Epidermal melanocyte (primary cell): ENCODE results near the gene MED23.
"Not testable (repeated sequence)": the region's sequence is repeated elsewhere in the genome, so short reads cannot be mapped to it uniquely, and the experiment has no call there.

Experiments used
- DNase-seq: peaks from one replicate; pipeline ENCODE4 v3.0.0; 2011; ENCODE audit warnings: low spot score; ENCODE audit not compliant: insufficient read length

MED23 gene

DNA sequence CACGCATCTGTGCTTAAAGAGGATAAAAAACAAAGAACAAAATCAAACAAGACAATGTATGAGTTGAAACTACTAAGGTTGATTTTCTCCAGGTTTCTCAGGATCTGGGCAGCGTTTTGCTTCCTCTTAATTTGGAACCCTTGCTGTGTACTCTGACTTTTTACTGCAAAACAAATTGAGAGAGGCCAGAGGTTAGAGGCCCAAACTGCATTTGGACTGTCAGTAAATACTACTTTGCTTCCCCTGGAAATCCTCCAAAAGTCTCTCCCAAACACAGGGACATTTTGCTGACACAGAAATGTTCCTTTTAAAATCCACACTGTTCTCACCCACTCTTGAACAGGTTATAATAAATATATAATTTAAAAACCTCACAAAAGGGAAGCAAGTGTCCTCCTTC lies 53.9 kb downstream of the MED23 start:
- DNase-seq, result no peak

DNA sequence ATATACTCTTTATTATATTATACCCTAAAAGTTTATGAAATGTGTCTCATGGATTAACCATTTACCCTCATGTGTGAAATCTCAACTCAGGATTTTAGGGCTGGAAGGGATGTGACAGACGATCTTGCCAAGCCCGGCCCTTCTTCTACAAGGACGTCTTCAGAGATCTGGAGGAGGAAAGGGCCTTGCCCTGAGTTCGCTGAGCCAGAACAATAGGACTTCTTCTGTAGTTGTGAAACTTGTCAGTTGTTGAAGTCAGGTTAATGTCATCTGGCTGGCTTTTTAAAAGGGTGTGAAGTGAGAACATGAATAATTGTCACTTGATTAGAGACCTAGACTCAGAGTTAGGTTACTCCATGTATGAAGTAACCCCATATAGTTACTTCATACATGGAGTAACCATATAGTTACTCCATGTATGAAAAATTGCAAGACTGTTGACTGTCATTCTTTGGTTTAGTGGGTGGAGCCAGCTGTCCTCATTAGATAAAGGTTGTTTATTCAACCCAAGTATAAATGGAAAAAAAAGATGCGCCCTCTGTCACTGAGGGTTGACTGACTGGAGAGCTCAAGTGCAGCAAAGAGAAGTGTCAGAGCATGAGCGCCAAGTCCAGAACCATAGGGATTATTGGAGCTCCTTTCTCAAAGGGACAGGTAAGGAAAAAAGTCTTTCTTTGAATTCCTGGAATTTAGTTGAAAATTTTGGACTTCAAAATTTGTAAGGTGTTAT lies 55.2 kb downstream of the MED23 start, which contains the start of gene ARG1:
TSS of gene ARG1 (plus strand) at position 541 of the 730 bp plus-strand sequence. CDS start at position 598, 57 bp downstream.
- DNase-seq, result no peak

DNA sequence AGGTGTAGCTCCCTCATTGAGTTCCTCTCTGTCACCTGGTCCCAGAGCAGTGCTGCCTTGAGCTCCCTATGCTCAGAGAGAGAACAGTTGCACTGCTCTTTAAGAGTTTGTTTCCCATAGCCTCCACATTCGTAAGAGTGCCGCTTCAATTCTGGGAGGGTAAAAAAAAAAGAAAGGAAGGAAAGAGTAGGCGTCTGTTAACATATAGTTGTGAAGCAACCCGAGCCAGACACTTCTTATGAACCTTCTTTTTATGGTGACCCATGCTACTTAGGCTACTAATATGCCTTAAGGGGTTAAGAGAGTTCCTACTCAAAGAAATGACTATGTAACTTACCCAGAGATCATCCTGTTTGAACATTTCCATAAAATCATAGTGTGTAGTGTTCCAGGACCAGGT lies 59.3 kb downstream of the MED23 start:
- DNase-seq, result no peak

DNA sequence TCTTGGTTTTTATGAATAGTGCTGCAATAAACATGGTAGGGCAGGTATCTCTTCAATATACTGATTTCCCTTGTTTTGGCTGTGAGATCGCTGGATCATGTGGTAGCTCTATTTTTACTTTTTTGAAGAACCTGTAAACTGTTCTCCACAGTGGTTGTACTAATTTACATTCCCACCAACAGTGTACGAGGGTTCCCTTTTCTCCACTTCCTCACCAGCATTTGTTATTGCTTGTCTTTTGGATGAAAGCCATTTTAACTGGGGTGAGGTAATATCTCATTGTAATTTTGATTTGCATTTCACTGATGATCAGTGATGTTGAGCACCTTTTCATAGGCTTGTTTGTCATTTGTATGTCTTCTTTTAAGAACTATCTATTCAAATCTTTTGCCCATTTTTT lies 63.0 kb downstream of the MED23 start:
- DNase-seq, result no peak

DNA sequence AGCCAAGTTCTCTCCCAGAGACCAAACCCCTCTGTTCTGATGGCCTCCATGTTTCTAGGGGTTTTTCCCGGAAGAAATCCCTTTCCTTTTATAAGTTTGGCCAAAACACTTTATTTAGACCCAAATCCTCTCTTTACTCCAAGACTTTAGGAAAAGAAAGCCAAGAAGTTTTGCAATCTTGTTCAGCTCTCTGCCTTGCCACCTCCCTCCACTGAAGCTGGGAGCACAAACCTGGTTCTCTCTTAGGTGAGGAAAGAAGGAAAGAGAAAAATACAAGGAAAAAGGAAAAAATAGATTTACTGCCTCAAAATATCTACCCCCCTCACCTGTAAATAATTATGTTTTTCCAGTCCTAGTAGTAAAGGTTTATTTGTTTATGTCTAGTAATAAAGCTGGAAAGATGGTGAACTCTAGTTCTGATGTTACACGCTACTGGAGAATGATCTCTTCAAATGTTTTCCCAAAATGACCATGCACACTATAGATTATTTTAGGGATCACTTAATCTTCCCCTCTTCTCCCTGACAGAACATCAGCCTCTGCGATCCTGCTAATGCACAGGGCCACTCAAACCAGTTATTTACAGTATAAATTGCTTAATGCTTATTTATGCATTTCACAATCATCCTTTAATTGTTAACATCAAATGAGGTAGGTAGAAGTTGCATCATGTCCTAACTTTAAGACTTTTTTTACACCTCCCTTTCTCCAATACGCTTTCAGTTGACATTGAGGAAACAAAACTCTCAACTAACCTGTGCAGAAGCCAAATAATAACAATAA lies 65.9 kb downstream of the MED23 start:
- DNase-seq, result no peak

DNA sequence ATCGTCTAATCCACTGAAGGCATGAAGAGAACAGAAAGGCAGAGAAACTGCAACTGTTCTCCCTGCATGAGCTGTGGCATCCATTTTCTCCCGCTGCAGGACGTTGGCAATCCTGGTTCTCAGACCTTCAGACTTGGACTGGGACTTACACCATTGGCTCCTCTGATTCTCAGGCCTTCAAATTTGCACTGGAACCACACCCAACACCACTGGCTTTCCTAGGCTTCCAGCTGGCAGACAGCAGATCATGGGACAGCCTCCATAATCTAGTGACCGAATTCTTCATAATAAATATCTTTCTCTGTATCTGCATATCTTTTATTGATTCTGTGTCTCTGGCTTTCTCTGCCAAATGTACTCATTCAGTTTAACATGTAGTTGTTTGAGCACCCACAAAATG lies 69.1 kb downstream of the MED23 start:
- DNase-seq, result no peak

DNA sequence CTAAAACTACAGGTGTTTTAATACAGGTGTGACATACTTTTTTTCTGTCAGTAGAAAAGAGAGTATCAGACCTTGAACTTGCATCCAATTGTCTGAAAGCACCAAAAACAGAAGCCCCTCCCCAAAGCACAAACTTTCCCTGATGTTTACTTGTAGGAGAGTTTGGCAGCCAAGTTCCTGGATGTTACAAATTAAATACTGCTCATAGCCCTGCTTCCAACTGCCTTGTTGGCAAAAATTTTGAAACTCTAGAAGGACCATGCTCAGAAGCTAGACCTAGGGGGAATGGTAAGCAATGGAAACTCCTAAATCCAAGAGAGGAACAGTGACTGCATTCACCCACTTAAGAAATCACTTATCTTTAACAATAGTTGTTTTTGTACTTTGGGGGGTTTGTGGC lies 72.0 kb downstream of the MED23 start:
- no peak for DNase-seq

DNA sequence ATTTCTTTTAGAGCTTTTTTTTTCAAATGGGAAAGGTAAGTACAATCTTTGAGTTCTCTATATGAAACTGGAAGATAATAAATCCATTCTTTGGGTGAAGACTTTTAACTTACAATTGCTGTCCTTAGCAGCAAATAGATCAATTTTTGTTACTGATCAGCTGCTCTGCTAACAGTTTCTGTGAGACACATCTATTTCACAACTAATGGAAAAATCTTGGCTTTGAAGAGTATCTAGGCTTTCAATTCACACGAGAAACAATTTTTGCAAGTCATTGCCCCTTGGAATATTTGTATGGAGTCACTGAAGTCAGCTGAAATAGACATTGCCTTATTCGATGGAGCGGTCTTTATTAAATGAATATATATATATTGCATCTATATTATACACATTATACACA lies 75.5 kb downstream of the MED23 start:
- no peak for DNase-seq

DNA sequence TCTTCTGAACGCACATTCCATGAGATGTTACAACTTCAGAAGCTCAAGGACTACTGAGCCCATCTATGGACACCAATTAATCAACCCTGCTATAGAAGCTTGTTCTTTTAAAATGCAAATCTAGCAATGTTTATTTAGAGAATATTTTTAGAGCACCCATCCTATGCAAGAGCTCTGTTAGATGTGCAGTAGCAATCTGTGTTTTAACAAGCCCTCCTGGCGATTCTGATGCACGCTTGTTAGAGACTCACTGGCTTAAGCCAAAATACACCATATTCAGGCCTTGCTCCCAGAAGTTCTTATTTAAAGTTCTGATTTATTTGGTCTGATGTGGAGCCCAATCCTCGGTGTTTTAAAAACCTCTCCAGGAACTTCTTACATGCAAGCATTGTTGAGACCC lies 76.1 kb downstream of the MED23 start:
- DNase-seq, result no peak

DNA sequence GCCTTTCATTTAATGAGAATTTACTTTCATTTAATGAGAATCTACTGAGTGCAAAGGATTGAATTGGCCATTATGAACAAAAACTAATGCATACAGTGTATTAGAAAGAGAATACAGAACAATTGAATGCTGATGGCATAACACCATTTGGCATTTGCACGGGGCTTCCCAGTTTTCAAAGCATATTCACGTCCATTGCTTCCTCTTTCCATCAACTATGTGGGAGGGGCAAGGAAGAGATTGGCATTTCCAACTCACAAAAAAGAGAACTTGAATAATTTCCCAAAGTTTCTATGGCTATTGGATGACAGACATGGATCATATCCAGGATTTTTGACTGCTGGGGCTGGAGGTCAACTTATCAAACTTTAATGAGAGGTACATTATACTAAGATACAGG lies 78.2 kb downstream of the MED23 start:
- DNase-seq, result no peak

DNA sequence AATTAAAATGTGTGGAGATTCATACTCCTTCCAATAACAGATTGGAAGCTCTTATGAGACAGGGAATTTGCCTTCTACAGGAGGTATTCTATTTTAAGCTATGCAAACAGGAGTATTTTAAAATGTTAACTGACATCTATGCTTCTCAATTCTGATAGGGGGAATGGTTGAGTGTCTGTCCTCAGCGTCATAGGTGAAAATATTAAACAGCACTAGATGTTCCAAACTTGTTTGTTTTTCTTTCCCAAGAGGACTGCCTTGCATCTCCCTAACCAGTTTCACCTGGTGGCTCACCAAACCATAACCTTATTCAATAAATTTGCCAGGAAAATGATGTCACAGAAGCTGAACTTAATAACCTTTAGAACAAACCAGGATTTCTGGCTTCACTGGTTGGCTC lies 79.6 kb downstream of the MED23 start:
- no peak for DNase-seq

DNA sequence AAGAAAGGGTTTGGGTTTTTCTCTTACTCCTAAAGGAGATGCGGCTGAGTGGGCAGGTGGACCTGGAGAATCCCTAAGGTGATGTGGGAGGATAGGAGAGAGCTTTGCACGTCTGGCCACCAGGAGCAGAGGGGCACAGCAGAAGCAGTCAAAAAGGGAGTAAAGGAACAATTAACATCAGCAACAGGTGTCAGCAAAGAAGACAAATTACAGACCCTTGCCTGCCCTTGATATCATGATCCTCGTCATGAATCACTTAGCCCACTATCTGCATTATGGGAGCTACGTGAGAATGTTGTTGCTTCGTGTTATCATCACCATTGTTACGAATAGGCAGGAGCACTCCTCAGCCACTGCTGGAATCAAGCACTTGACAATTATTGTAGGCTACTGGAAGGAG lies 80.6 kb downstream of the MED23 start:
- DNase-seq, result no peak

DNA sequence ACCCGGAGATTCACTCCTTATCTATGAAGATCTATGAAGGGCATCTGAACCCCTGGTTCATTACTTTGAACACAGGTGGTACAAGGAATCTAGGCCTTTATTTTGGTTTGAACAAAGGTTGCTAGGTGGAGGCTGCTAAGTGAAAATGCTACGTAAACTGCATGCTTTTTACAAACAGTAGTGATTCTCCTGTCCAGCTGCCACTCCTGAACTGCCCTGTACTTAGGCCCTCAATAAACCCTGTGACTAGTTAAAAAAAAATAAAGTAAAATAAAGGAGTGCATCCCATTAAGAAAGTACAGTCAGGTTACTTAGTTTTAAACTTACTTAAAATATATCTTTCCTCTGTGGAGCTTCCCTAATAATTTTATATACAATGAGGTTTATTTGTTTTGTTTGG lies 82.7 kb downstream of the MED23 start:
- no peak for DNase-seq

DNA sequence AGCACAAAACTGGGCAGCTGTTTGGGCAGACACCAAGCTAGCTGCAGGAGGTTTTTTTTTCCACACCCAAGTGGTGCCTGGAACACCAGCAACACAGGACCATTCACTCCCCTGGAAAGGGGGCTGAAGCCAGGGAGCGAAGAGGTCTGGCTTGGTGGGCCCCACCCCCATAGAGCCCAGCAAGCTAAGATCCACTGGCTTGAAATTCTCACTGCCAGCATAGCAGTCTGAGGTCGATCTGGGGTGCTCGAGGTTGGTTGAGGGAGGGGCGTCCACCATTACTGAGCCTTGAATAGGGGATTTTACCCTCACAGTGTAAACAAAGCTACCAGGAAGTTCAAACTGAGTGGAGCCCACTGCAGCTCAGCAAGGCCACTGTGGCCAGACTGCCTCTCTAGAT lies 89.4 kb downstream of the MED23 start:
- not testable (repeated sequence) for DNase-seq

DNA sequence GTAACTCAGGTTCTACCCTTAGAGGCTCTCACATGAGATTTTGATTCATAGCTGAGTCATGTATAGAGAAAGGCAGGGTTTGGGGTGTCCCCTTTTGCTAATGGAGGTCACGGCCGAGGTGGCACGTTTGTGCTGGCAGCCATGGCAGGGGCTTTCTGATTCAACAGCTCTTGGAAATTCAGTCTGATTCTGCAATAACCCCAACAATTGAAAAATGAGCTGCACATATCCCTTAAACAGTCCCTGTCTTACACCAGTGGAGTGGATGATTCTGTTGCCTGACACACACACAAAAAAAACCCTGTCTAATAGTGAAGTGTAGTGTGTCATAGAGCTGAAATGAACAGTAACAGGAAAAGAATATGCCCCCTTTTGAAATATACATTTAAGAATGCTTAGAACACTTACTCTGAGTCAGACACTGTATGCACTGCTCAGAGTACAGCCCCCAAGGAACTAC lies 95.4 kb downstream of the MED23 start:
- no peak for DNase-seq

DNA sequence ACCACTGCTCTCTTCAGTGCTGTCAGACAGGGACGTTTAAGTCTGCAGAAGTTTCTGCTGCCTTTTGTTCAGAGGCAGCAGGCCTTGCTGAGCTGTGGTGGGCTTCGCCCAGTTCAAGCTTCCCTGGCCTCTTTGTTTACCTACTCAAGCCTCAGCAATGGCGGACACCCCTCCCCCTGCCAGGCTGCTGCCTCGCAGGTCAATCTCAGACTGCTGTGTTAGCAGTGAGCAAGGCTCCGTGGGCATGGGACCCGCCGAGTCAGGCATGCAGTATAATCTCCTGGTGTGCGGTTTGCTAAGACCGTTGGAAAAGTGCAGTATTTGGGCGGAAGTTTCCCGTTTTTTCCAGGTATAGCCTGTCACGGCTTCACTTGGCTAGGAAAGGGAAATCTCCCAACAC lies 96.4 kb downstream of the MED23 start:
- DNase-seq, result not testable (repeated sequence)

DNA sequence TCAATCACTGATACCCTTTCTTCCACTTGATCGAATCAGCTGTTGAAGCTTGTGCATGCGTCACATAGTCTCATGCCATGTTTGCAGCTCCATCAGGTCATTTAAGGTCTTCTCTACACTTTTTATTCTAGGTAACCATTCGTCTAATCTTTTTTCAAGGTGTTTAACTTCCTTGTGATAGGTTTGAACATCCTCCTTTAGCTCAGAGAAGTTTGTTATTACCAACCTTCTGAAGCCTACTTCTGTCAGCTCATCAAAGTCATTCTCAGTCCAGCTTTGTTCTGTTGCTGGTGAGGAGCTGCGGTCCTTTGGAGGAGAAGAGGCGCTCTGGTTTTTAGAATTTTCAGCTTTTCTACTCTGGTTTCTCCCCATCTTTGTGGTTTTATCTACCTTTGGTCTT lies 97.1 kb downstream of the MED23 start:
- DNase-seq, result not testable (repeated sequence)

DNA sequence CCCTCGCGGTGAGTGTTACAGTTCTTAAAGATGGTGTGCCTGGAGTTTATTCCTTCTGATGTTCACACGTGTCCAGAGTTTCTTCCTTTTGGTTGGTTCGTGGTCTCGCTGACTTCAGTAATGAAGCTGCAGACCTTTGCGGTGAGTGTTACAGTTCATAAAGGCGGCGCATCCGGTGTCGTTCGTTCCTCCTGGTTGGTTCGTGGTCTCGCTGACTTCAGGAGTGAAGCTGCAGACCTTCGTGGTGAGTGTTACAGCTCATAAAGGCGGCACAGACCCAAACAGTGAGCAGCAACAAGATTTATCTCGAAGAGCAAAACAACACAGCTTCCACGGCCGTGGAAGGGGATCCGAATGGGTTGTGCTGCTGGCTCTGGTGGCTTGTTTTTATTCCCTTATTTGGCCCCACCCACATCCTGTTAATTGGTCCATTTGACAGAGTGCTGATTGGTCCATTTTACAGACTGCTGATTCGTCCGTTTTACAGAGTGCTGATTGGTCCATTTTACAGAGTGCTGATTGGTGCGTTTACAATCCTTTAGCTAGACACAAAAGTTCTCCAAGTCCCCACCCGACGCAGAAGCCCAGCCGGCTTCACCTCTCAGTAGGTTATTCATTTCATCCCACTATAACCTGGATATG lies 103.2 kb downstream of the MED23 start:
- DNase-seq, result no peak

DNA sequence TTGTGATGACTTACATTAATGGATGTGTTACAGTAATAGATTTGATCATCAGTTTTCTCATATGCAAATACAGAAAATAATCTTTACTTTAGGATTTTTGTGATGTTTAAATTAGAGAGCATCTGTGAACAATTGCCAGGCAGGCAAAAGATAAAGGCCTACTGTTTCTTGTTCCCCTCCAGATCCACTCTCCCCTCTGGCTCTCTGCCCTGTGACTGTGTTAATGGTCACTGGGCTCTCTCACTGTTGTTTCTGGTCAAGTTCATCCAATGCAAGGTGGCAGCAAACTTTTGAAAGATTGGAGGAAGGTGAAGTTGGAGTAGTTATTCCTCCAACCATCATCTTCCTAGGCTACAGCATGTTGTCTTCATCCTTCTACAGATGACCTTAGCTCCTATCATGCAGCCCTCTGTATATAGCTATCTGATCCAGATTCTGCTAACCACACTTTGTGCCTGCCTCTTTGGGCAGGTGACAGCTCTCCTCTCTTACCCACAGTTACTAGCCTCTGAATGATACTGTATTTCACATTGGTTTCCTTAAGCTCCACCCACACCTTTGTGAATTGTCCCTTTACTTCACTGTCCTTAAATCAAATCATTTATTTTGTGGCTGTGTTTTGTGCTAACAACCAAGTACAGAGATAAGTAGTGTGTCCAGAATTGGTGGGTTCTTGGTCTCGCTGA lies 103.9 kb downstream of the MED23 start:
- no peak for DNase-seq
